ENCODE data around the gene TBC1D2B. TPM values are rescaled to one million over a fixed set of nuclear protein-coding genes. Genes with fewer than 3 reads are reported as not detected.

Gene TBC1D2B
- polyA plus RNA-seq, 1 donor, result 26.7 TPM

- DNase-seq, result no peak
Observed at GRCh38 chr15:78032671-78033070, 44.8 kb downstream of the TBC1D2B start.

GRCh38 chr15:78024883-78025282 is 52.6 kb downstream of the TBC1D2B start:
- DNase-seq, result no peak

- DNase-seq, result no peak
Observed at GRCh38 chr15:78024519-78024870, 53.0 kb downstream of the TBC1D2B start.

- peak; percentile 83 for DNase-seq
Observed at GRCh38 chr15:78023865-78024518, 53.5 kb downstream of the TBC1D2B start.

- no peak for DNase-seq
Observed at GRCh38 chr15:78023081-78023665, 54.3 kb downstream of the TBC1D2B start.

- DNase-seq, result no peak
Observed at GRCh38 chr15:78021761-78022160, 55.8 kb downstream of the TBC1D2B start.

GRCh38 chr15:78020007-78020406 is 57.5 kb downstream of the TBC1D2B start:
- no peak for DNase-seq

- DNase-seq, result no peak
Observed at GRCh38 chr15:78018946-78019644, 58.4 kb downstream of the TBC1D2B start.

GRCh38 chr15:78018445-78018844 is 59.1 kb downstream of the TBC1D2B start:
- no peak for DNase-seq

GRCh38 chr15:78016860-78017259 is 60.7 kb downstream of the TBC1D2B start:
- no peak for DNase-seq

- no peak for DNase-seq
Observed at GRCh38 chr15:78012643-78013077, 64.9 kb downstream of the TBC1D2B start.

GRCh38 chr15:78010067-78010466 is 67.4 kb downstream of the TBC1D2B start:
- DNase-seq, result no peak

GRCh38 chr15:78007964-78008886 is 69.3 kb downstream of the TBC1D2B start:
- DNase-seq, result no peak

GRCh38 chr15:78007211-78007931 is 70.1 kb downstream of the TBC1D2B start:
- DNase-seq, result no peak

- no peak for DNase-seq
Observed at GRCh38 chr15:78006567-78007205, 70.8 kb downstream of the TBC1D2B start.

GRCh38 chr15:78004919-78005634 is 72.4 kb downstream of the TBC1D2B start:
- DNase-seq, result peak; percentile 82

GRCh38 chr15:78004222-78004727 is 73.2 kb downstream of the TBC1D2B start:
- no peak for DNase-seq

- no peak for DNase-seq
Observed at GRCh38 chr15:78003539-78004008, 73.9 kb downstream of the TBC1D2B start.

- no peak for DNase-seq
Observed at GRCh38 chr15:78002996-78003395, 74.5 kb downstream of the TBC1D2B start.

- DNase-seq, result no peak
Observed at GRCh38 chr15:78001656-78002055, 75.9 kb downstream of the TBC1D2B start.

- DNase-seq, result no peak
Observed at GRCh38 chr15:78000927-78001249, 76.6 kb downstream of the TBC1D2B start.
